ENCODE data around the gene IRAK2.

- TF ChIP-seq EZH2 (IDR thresholded peaks at IDR 0.05; ENCODE audit: borderline replicate concordance, low read depth, low read length, severe bottlenecking) (no peak), CTCF (IDR thresholded peaks at IDR 0.05; ENCODE audit: extremely low read depth in 1 of 2, insufficient read depth in 1 of 2, low read depth in 1 of 2, low read length in 2 of 2) (no peak), POLR2A (IDR thresholded peaks at IDR 0.05; ENCODE audit: low read depth, low read length) (peak; percentile 46), POLR2AphosphoS5 (IDR thresholded peaks at IDR 0.05; ENCODE audit: insufficient read depth, low read depth, low read length) (peak; percentile 60), MYC (IDR thresholded peaks at IDR 0.05; ENCODE audit: low read depth, low read length) (no peak), FOS (IDR thresholded peaks at IDR 0.05; ENCODE audit: borderline replicate concordance, insufficient read depth, low read length) (peak; percentile 77)
Measured at GRCh38 chr3:10173926-10174435, 9.3 kb downstream of the IRAK2 start.
